Measurements from ENCODE around the gene MLPH.

MLPH gene

DNA sequence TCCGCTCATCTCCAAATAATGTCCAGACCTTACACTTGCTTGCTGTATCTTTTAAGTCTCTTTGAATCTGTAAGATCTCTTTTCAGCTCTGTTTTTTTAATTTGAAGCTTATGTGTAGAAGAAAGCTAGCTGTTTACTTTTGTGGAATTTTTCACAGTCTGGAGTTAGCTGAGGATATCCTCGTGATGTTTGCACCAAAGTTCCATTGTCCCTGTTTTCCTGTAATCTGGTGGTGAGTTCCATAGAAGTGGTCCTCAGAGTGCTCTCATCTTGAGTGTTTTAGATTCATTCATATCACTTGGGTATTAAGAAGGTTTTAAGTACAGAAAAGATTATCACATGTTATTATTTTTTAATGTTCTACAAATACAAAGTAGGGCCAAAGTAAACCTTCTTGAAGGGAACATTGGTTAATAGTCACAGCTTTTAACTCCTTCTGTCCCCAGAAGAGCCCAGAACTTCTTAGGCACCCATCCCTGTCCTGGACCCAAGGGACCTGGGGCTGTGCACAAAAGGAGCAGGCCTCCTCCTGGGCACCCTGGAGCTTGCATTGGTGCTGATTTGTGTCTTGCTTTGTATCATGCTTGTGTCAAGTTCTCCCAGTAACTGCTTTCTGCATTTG lies 15.0 kb downstream of the MLPH start:
- no peak overlapping the region for H2AFZ ChIP-seq (ENCODE audit: low read depth, low read length)
- DNase-seq (no peak), ATAC-seq (ENCODE audit: insufficient read depth, low read depth) (no peak)
- peaks cover 5% of the 10 kb centered on the region for H3K27me3 ChIP-seq (ENCODE audit: insufficient read depth, low read length, poor library complexity)
- no peak overlapping the region for H3K4me2 ChIP-seq (ENCODE audit: insufficient read depth, low read length)
- H3K79me2 ChIP-seq (ENCODE audit: insufficient read depth, low read length), result no peaks in the 10 kb centered on the region
- no peak overlapping the region for H3K4me3 ChIP-seq (ENCODE audit: low read depth in 1 of 2, low read length in 2 of 2)
- no peak overlapping the region for H3K27ac ChIP-seq (ENCODE audit: low read length)
- no peaks in the 10 kb centered on the region for H3K36me3 ChIP-seq (ENCODE audit: insufficient read depth, low read length)
- H3K4me1 ChIP-seq (ENCODE audit: insufficient read depth, low read length), result no peaks in the 10 kb centered on the region
- no peaks in the 10 kb centered on the region for H4K20me1 ChIP-seq (ENCODE audit: insufficient read depth, low read length)
- H3K9ac ChIP-seq (ENCODE audit: low read depth, low read length), result no peak overlapping the region
- TF ChIP-seq EZH2 (IDR thresholded peaks at IDR 0.05; ENCODE audit: borderline replicate concordance, low read depth, low read length, severe bottlenecking) (no peak), CTCF (IDR thresholded peaks at IDR 0.05; ENCODE audit: borderline replicate concordance, extremely low read depth, low read length, poor library complexity, severe bottlenecking) (no peak)
- H3K9me3 ChIP-seq (ENCODE audit: insufficient read depth, low read length, severe bottlenecking), result no peaks in the 10 kb centered on the region

DNA sequence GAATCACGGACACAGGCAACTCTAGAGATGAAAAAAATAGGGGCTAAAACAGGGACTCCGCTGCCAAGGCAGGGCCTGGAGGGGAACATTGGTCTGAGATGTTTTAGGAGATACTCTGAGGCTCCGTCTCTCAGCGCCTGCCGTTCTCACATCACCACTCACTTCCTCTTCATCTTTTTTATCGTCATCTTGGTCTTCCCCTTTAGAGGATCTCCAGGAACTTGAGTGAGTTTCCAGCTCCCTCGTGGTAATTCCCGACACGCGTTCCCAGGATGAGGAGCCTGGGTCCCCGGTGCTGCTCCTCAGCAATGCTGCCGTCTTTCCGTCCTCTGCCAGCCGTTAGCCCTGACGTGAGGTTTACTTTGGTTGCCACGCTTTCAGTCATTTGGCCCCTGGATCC lies 16.1 kb downstream of the MLPH start:
- H3K27me3 ChIP-seq (ENCODE audit: insufficient read depth, low read length, poor library complexity), result peaks cover 4% of the 10 kb centered on the region
- H3K9ac ChIP-seq (ENCODE audit: low read depth, low read length), result no peak overlapping the region
- no peak for ATAC-seq (ENCODE audit: insufficient read depth, low read depth)
- no peak for DNase-seq
- H3K4me3 ChIP-seq (ENCODE audit: low read depth in 1 of 2, low read length in 2 of 2), result no peak overlapping the region
- H3K9me3 ChIP-seq (ENCODE audit: insufficient read depth, low read length, severe bottlenecking), result no peaks in the 10 kb centered on the region
- H2AFZ ChIP-seq (ENCODE audit: low read depth, low read length), result no peak overlapping the region
- H3K4me2 ChIP-seq (ENCODE audit: insufficient read depth, low read length), result no peak overlapping the region
- no peaks in the 10 kb centered on the region for H4K20me1 ChIP-seq (ENCODE audit: insufficient read depth, low read length)
- H3K79me2 ChIP-seq (ENCODE audit: insufficient read depth, low read length), result no peaks in the 10 kb centered on the region
- TF ChIP-seq CTCF (IDR thresholded peaks at IDR 0.05; ENCODE audit: borderline replicate concordance, extremely low read depth, low read length, poor library complexity, severe bottlenecking) (no peak), EZH2 (IDR thresholded peaks at IDR 0.05; ENCODE audit: borderline replicate concordance, low read depth, low read length, severe bottlenecking) (no peak)
- no peak overlapping the region for H3K27ac ChIP-seq (ENCODE audit: low read length)
- H3K36me3 ChIP-seq (ENCODE audit: insufficient read depth, low read length), result no peaks in the 10 kb centered on the region
- no peaks in the 10 kb centered on the region for H3K4me1 ChIP-seq (ENCODE audit: insufficient read depth, low read length)

- ATAC-seq (ENCODE audit: insufficient read depth, low read depth) (no peak), DNase-seq (no peak)
- H3K4me2 ChIP-seq (ENCODE audit: insufficient read depth, low read length), result no peak overlapping the region
- no peaks in the 10 kb centered on the region for H3K79me2 ChIP-seq (ENCODE audit: insufficient read depth, low read length)
- no peak overlapping the region for H2AFZ ChIP-seq (ENCODE audit: low read depth, low read length)
- peaks cover 4% of the 10 kb centered on the region for H3K27me3 ChIP-seq (ENCODE audit: insufficient read depth, low read length, poor library complexity)
- no peak overlapping the region for H3K9ac ChIP-seq (ENCODE audit: low read depth, low read length)
- H3K36me3 ChIP-seq (ENCODE audit: insufficient read depth, low read length), result no peaks in the 10 kb centered on the region
- H3K9me3 ChIP-seq (ENCODE audit: insufficient read depth, low read length, severe bottlenecking), result no peaks in the 10 kb centered on the region
- no peak overlapping the region for H3K27ac ChIP-seq (ENCODE audit: low read length)
- no peaks in the 10 kb centered on the region for H3K4me1 ChIP-seq (ENCODE audit: insufficient read depth, low read length)
- H4K20me1 ChIP-seq (ENCODE audit: insufficient read depth, low read length), result no peaks in the 10 kb centered on the region
- TF ChIP-seq CTCF (IDR thresholded peaks at IDR 0.05; ENCODE audit: borderline replicate concordance, extremely low read depth, low read length, poor library complexity, severe bottlenecking) (no peak), EZH2 (IDR thresholded peaks at IDR 0.05; ENCODE audit: borderline replicate concordance, low read depth, low read length, severe bottlenecking) (no peak)
- H3K4me3 ChIP-seq (ENCODE audit: low read depth in 1 of 2, low read length in 2 of 2), result no peak overlapping the region
Observed at GRCh38 chr2:237505188-237505939, 18.3 kb downstream of the MLPH start.

Measured in DND-41 (cell line).